Measurements from ENCODE around the gene NKAIN2. TPM values are rescaled to one million over a fixed set of nuclear protein-coding genes. Genes with fewer than 3 reads are reported as not detected.

Gene NKAIN2
- polyA plus RNA-seq, 1 of the 3 experiments (the other 2 are of a cell fraction) = not detected

DNA sequence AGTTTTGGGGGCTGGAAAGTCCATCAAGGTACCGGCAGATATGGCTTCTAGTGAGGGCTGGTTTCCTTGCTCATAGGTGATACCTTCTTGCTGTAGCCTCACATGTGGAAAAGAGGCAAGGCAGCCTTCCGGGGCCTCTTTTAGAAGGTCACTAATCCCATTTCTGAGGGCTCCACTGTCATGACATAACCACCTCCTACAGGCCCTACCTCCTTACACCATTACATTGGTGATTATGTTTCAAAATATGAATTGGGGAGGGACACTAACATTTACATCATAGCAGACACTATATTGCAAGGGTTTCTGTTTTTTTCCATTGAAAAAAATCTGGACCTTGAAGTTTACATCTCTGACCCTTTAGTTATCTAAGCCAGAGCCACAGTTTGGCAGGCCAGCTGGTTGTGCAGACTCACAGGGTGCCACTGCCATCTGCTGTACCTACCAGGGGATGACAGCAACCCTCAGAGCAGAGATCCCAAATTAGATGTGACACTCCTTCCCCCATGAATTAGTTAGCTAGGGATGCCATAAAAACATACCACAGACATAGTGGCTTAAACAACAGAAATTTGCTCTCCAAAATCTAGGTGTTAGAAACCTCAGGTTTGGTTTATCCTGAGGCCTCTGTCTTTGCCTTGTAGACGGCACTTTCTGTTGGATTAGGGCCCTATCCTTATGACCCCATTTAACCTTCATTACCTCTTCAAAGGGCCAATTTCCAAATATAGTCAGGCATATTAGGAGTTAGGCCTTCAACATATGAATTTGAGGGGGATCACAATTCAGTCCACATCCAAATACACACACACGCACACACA lies 992.2 kb downstream of the NKAIN2 start:
- H3K4me1 ChIP-seq (ENCODE audit: control insufficient read depth in 1 of 2, insufficient read depth in 2 of 2, low read depth in 1 of 2, low read length in 1 of 2) = no peaks in the 10 kb centered on the region; a peak in 1 of 4 replicates
- H3K9me3 ChIP-seq = no peaks in the 10 kb centered on the region
- TF ChIP-seq FOXM1 (IDR thresholded peaks at IDR 0.05; ENCODE audit: low read depth) (no peak), RAD21 (IDR thresholded peaks at IDR 0.05; ENCODE audit: low read length) (peak; percentile 50), RXRA (IDR thresholded peaks at IDR 0.05; ENCODE audit: borderline replicate concordance, low read depth) (no peak), SIN3A (IDR thresholded peaks at IDR 0.05; ENCODE audit: borderline replicate concordance, low read depth, low read length) (no peak), EP300 (IDR thresholded peaks at IDR 0.05; ENCODE audit: borderline replicate concordance in 1 of 2, low read depth in 1 of 2, low read length in 1 of 2) (no peak), CHD2 (IDR thresholded peaks at IDR 0.05; ENCODE audit: low read length, partially characterized antibody) (no peak), EZH2phosphoT487 (IDR thresholded peaks at IDR 0.05; ENCODE audit: borderline replicate concordance, low read depth) (no peak), FOXJ3 (CRISPR knock-in tag; IDR thresholded peaks at IDR 0.05) (no peak), SMC3 (IDR thresholded peaks at IDR 0.05; ENCODE audit: low read depth, low read length) (no peak), TEAD4 (IDR thresholded peaks at IDR 0.05; ENCODE audit: borderline replicate concordance, insufficient read depth) (no peak), GABPA (IDR thresholded peaks at IDR 0.05; ENCODE audit: low read depth) (no peak), TAF1 (IDR thresholded peaks at IDR 0.05; ENCODE audit: borderline replicate concordance, low read depth, low read length) (no peak)
- TF ChIP-seq, protein P1, sequence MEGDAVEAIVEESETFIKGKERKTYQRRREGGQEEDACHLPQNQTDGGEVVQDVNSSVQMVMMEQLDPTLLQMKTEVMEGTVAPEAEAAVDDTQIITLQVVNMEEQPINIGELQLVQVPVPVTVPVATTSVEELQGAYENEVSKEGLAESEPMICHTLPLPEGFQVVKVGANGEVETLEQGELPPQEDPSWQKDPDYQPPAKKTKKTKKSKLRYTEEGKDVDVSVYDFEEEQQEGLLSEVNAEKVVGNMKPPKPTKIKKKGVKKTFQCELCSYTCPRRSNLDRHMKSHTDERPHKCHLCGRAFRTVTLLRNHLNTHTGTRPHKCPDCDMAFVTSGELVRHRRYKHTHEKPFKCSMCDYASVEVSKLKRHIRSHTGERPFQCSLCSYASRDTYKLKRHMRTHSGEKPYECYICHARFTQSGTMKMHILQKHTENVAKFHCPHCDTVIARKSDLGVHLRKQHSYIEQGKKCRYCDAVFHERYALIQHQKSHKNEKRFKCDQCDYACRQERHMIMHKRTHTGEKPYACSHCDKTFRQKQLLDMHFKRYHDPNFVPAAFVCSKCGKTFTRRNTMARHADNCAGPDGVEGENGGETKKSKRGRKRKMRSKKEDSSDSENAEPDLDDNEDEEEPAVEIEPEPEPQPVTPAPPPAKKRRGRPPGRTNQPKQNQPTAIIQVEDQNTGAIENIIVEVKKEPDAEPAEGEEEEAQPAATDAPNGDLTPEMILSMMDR (IDR thresholded peaks at IDR 0.05) = peak; percentile 32
- TF ChIP-seq, protein P2, sequence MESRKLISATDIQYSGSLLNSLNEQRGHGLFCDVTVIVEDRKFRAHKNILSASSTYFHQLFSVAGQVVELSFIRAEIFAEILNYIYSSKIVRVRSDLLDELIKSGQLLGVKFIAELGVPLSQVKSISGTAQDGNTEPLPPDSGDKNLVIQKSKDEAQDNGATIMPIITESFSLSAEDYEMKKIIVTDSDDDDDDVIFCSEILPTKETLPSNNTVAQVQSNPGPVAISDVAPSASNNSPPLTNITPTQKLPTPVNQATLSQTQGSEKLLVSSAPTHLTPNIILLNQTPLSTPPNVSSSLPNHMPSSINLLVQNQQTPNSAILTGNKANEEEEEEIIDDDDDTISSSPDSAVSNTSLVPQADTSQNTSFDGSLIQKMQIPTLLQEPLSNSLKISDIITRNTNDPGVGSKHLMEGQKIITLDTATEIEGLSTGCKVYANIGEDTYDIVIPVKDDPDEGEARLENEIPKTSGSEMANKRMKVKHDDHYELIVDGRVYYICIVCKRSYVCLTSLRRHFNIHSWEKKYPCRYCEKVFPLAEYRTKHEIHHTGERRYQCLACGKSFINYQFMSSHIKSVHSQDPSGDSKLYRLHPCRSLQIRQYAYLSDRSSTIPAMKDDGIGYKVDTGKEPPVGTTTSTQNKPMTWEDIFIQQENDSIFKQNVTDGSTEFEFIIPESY (IDR thresholded peaks at IDR 0.05; ENCODE audit: borderline replicate concordance, low read depth) = no peak
- TF ChIP-seq, protein P3, sequence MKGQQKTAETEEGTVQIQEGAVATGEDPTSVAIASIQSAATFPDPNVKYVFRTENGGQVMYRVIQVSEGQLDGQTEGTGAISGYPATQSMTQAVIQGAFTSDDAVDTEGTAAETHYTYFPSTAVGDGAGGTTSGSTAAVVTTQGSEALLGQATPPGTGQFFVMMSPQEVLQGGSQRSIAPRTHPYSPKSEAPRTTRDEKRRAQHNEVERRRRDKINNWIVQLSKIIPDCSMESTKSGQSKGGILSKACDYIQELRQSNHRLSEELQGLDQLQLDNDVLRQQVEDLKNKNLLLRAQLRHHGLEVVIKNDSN (IDR thresholded peaks at IDR 0.05; ENCODE audit: borderline replicate concordance, low read depth) = no peak
- no peak for DNase-seq
- no peaks in the 10 kb centered on the region; the same call in 1 of the 2 replicates for H3K27me3 ChIP-seq (ENCODE audit: insufficient read depth)
- ChIA-PET CTCF (interaction anchor here (1.1 kb wide), 1 partner anchor 9 kb away, joined by 6 read pairs; no protein-coding TSS in a partner anchor), POLR2A (no interaction called here)
- H3K36me3 ChIP-seq (replicated peaks in 1 of 2; ENCODE audit: control insufficient read depth in 1 of 2, insufficient read depth in 2 of 2, low read length in 1 of 2) = no peaks in the 10 kb centered on the region
- no peak overlapping the region for H3K9ac ChIP-seq
- H4K20me1 ChIP-seq (ENCODE audit: insufficient read depth) = no peaks in the 10 kb centered on the region
- H3K27ac ChIP-seq (ENCODE audit: low read depth in 2 of 2, low read length in 1 of 2) = no peak overlapping the region
- H3K79me2 ChIP-seq (ENCODE audit: insufficient read depth) = no peaks in the 10 kb centered on the region
- H3K4me2 ChIP-seq = no peak overlapping the region
- H3K9me2 ChIP-seq = no peaks in the 10 kb centered on the region
- H2AFZ ChIP-seq (ENCODE audit: low read depth) = no peak overlapping the region
- no peaks in the 10 kb centered on the region for H3F3A ChIP-seq (replicated peaks; ENCODE audit: insufficient read depth)
- WGBS (ENCODE audit: low lambda C conversion rate) = 14% methylated on average over 4 of the region's 4 CpGs
- no peak overlapping the region for H3K4me3 ChIP-seq (ENCODE audit: low read depth in 2 of 2, low read length in 1 of 2)

Data from SK-N-SH (cell line).